GM12891 (cell line): ENCODE data around the gene CPSF7.

Source experiments
- PAX5 ChIP-seq: IDR thresholded peaks from 2 replicates; pipeline ENCODE4 v1.6.1; 2011; ENCODE audit warnings: low read length, moderate library complexity, mild to moderate bottlenecking; ENCODE audit not compliant: insufficient read depth, severe bottlenecking
- POLR2A ChIP-seq: IDR thresholded peaks from 2 replicates; pipeline ENCODE4 v1.6.1; 2011; ENCODE audit warnings: low read depth, low read length, control low read depth
- POLR2AphosphoS5 ChIP-seq: IDR thresholded peaks from 2 replicates; pipeline ENCODE4 v1.6.1; 2011; ENCODE audit warnings: low read depth, low read length, control low read depth
- SPI1 ChIP-seq: IDR thresholded peaks from 2 replicates; pipeline ENCODE4 v1.6.1; 2011; ENCODE audit warnings: low read depth, low read length, control low read depth
- TAF1 ChIP-seq: IDR thresholded peaks from 2 replicates; pipeline ENCODE4 v1.6.1; 2011; ENCODE audit warnings: low read depth, low read length, control low read depth

- TF ChIP-seq POLR2A (no peak), POLR2AphosphoS5 (no peak), TAF1 (no peak), PAX5 (no peak), SPI1 (no peak)
Measured at GRCh38 chr11:61460474-61460881, 30.7 kb upstream of the CPSF7 start.
